ENCODE data around the gene LMAN1L. TPM values are rescaled to one million over a fixed set of nuclear protein-coding genes. Genes with fewer than 3 reads are reported as not detected.

The LMAN1L gene
- total RNA-seq, 6 donors from 2014 or later = 1.0 TPM; not detected in 5

DNA sequence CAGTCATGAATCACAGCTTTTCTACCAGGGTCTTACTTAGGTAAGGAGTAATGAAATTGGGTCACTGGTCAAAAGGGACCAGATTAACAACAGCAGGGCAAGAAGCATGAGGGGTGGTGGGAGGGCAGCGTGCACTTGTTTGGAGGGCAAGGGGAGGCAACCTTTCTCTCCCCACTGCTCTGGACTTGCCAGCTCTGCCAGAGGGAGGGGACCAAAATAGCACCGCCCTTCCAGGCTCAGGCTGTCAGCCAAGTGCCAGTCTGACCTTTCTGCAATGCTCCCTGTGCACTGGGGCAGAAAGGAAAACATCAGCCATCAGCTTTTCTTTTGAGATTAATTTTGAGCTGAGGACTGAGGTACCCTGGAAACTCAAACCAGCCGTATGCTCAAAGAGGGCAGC lies 34.8 kb downstream of the LMAN1L start:
- no peaks in the 10 kb centered on the region for H3K9me3 ChIP-seq
- WGBS, 2 donors = 79 to 94% methylated on average over 3 of the region's 3 CpGs
- TF ChIP-seq EP300 (IDR thresholded peaks at IDR 0.05) = no peak
- no peak overlapping the region for H3K27ac ChIP-seq
- H3K4me3 ChIP-seq = no peak overlapping the region
- peaks cover 34 to 76% (median 70%) of the 10 kb centered on the region in 4 donors for H3K36me3 ChIP-seq
- H3K27me3 ChIP-seq = no peaks in the 10 kb centered on the region
- no peak for ATAC-seq (ENCODE audit: low FRiP score in 2 of 2)
- peaks cover 6 to 20% (median 10%) of the 10 kb centered on the region in 4 donors for H3K4me1 ChIP-seq
- DNase-seq = no peak

- no peak overlapping the region for H3K27ac ChIP-seq
- no peak for ATAC-seq (ENCODE audit: low FRiP score in 2 of 2)
- TF ChIP-seq POLR2A (IDR thresholded peaks at IDR 0.05) (no peak), EP300 (IDR thresholded peaks at IDR 0.05) (no peak), POLR2AphosphoS5 (IDR thresholded peaks at IDR 0.05) (no peak)
- TF ChIP-seq, protein P1, sequence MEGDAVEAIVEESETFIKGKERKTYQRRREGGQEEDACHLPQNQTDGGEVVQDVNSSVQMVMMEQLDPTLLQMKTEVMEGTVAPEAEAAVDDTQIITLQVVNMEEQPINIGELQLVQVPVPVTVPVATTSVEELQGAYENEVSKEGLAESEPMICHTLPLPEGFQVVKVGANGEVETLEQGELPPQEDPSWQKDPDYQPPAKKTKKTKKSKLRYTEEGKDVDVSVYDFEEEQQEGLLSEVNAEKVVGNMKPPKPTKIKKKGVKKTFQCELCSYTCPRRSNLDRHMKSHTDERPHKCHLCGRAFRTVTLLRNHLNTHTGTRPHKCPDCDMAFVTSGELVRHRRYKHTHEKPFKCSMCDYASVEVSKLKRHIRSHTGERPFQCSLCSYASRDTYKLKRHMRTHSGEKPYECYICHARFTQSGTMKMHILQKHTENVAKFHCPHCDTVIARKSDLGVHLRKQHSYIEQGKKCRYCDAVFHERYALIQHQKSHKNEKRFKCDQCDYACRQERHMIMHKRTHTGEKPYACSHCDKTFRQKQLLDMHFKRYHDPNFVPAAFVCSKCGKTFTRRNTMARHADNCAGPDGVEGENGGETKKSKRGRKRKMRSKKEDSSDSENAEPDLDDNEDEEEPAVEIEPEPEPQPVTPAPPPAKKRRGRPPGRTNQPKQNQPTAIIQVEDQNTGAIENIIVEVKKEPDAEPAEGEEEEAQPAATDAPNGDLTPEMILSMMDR (IDR thresholded peaks at IDR 0.05) = no peak
- WGBS, 2 donors = 90 to 96% methylated on average over 4 of the region's 4 CpGs
- H3K36me3 ChIP-seq = peaks cover 46 to 93% (median 83%) of the 10 kb centered on the region in 4 donors
- DNase-seq = no peak
- no peak overlapping the region for H3K4me3 ChIP-seq
- no peaks in the 10 kb centered on the region for H3K4me1 ChIP-seq
- H3K27me3 ChIP-seq = no peaks in the 10 kb centered on the region
- no peaks in the 10 kb centered on the region for H3K9me3 ChIP-seq
Observed at GRCh38 chr15:74850393-74850792, 37.8 kb downstream of the LMAN1L start.

DNA sequence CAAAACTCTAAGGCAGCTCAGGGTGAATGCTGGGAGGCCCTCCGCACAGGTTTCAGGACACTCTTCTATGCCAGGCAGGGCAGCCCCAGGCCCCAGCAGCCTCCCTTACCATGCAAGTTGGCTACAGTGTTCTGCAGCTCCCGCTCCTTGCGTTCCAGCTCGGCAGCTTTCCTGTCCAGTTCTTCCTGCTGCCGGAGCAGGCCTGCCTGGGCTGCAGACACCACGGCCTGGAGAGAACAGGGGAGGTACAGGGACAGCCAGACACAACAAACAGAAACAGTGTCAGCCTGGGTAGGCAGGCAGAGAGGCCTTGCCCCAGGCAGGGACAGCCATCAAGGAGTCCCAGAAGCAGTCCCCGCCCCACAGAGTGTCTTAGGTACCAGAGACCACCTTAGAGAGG lies 39.3 kb downstream of the LMAN1L start:
- Histone ChIP-seq H3K27me3 (no peaks in the 10 kb centered on the region), H3K9me3 (no peaks in the 10 kb centered on the region), H3K4me1 (peaks cover under 1 to 4% (median 1%) of the 10 kb centered on the region in 4 donors), H3K27ac (no peak overlapping the region), H3K4me3 (no peak overlapping the region), H3K36me3 (peaks cover 42 to 78% (median 74%) of the 10 kb centered on the region in 4 donors)
- ATAC-seq (ENCODE audit: low FRiP score in 2 of 2) (no peak), DNase-seq (no peak)
- TF ChIP-seq EP300 (IDR thresholded peaks at IDR 0.05) (no peak), POLR2A (IDR thresholded peaks at IDR 0.05) (no peak), POLR2AphosphoS5 (IDR thresholded peaks at IDR 0.05) (no peak)
- TF ChIP-seq, protein P1 (IDR thresholded peaks at IDR 0.05) = no peak
- 95% methylated on average over 7 of the region's 7 CpGs for WGBS, 2 donors

DNA sequence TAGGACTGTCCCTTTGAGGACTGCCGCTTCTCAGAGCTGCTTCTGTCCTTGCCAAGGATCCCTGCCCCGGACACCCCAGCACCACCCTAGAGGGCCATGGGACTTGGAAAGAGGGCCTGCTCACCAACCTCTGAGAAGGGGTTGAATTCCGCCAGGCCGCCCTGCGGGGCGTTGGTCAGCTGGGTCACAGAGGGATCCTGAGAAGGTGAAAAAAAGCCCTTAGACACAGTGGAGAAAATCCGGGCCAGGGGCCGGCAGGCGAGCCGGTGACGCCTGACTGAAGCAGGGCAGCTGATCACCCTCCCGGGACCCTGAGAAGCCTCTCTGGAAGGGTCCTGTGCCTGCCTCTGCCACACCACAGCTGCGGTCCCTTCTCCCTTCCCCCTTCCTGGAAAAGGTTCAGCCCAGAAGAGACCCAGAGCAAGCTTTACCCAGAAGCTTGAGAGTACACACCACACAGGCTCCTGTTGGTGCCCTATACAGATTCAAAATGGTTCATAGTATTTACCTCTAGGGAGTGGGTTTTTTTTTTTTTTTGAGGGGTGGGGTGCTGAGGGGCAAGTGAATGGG lies 41.9 kb downstream of the LMAN1L start:
- DNase-seq (peak in 1 of 2 donors; percentile 66), ATAC-seq (ENCODE audit: low FRiP score in 2 of 2) (no peak)
- H3K27me3 ChIP-seq = no peaks in the 10 kb centered on the region
- no peak overlapping the region for H3K4me3 ChIP-seq
- TF ChIP-seq POLR2A (IDR thresholded peaks at IDR 0.05) (no peak), EP300 (IDR thresholded peaks at IDR 0.05) (no peak), POLR2AphosphoS5 (IDR thresholded peaks at IDR 0.05) (no peak)
- TF ChIP-seq, protein P1 (IDR thresholded peaks at IDR 0.05) = no peak
- H3K36me3 ChIP-seq = peaks cover 30 to 61% (median 48%) of the 10 kb centered on the region in 4 donors
- H3K9me3 ChIP-seq = no peaks in the 10 kb centered on the region
- peaks cover 18 to 26% (median 23%) of the 10 kb centered on the region in 4 donors for H3K4me1 ChIP-seq
- 94 to 98% methylated on average over 9 to 13 of the region's 13 CpGs for WGBS, 2 donors
- no peak overlapping the region for H3K27ac ChIP-seq

DNA sequence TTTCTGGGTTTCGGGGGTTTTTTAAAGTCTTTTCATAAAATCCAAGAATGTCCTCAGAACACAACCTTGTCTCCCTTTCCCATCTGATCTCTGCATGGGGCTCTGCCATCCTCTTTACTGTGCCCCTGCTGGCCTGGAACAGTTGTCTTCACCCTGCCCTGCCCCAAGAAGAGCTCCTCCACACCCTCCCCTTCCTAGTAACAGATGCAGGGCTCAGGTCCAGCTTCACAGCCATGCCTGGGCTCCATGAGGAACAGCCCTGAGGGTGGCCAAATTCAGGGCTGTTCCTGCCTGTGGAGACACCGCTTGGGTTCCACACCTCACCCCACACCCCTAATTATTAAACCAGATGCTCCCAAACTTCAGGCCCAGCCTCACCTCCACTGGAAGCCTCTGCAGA lies 43.2 kb downstream of the LMAN1L start:
- Histone ChIP-seq H3K4me3 (no peak overlapping the region), H3K9me3 (no peaks in the 10 kb centered on the region), H3K4me1 (peaks cover 21 to 34% (median 26%) of the 10 kb centered on the region in 4 donors), H3K27me3 (no peaks in the 10 kb centered on the region), H3K27ac (no peak overlapping the region), H3K36me3 (peaks cover 30 to 48% (median 35%) of the 10 kb centered on the region in 4 donors)
- DNase-seq (no peak), ATAC-seq (ENCODE audit: low FRiP score in 2 of 2) (no peak)
- TF ChIP-seq, protein P1 (IDR thresholded peaks at IDR 0.05) = no peak
- TF ChIP-seq POLR2A (IDR thresholded peaks at IDR 0.05) (no peak), EP300 (IDR thresholded peaks at IDR 0.05) (no peak), POLR2AphosphoS5 (IDR thresholded peaks at IDR 0.05) (no peak)
- WGBS, 2 donors = 75 to 100% methylated on average over 2 of the region's 2 CpGs

All from upper lobe of left lung (tissue), 6 donors.